ENCODE measurements around the gene DUSP16.

The DUSP16 gene

DNA sequence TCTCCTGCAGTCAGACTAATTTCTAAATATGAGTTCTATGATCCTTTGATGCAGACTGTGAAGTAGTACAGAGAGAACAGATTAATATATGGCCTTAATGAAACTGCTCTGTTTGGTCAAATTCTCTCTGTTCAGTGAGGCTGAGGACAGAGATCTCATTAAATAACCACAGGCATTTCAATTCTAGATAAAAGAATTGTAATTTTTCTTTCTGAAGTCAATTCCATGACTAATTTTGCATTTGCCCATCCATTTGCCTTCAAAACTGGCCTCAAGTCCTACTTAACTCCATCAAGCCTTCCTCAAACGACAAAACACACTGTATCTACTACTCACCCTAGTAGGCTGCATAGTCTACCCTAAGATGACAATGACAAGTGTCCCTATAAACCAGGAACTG is 67.1 kb downstream of the DUSP16 start:
- intact Hi-C loops (cut with DNase I; ENCODE audit: low total_unique reads) = no loop called here
- H3K4me3 ChIP-seq = no peak overlapping the region
- TF ChIP-seq, protein P1, sequence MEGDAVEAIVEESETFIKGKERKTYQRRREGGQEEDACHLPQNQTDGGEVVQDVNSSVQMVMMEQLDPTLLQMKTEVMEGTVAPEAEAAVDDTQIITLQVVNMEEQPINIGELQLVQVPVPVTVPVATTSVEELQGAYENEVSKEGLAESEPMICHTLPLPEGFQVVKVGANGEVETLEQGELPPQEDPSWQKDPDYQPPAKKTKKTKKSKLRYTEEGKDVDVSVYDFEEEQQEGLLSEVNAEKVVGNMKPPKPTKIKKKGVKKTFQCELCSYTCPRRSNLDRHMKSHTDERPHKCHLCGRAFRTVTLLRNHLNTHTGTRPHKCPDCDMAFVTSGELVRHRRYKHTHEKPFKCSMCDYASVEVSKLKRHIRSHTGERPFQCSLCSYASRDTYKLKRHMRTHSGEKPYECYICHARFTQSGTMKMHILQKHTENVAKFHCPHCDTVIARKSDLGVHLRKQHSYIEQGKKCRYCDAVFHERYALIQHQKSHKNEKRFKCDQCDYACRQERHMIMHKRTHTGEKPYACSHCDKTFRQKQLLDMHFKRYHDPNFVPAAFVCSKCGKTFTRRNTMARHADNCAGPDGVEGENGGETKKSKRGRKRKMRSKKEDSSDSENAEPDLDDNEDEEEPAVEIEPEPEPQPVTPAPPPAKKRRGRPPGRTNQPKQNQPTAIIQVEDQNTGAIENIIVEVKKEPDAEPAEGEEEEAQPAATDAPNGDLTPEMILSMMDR (IDR thresholded peaks at IDR 0.05) = no peak
- peaks cover 0 to 8% (median 0%) of the 10 kb centered on the region in 3 donors for H3K36me3 ChIP-seq
- no peak overlapping the region for H3K27ac ChIP-seq
- no peaks in the 10 kb centered on the region for H3K4me1 ChIP-seq
- H3K9me3 ChIP-seq = no peaks in the 10 kb centered on the region
- no peak for DNase-seq
- H3K27me3 ChIP-seq = no peaks in the 10 kb centered on the region

- TF ChIP-seq, protein P1 (IDR thresholded peaks at IDR 0.05) = no peak
- Histone ChIP-seq H3K4me3 (no peak overlapping the region), H3K27ac (no peak overlapping the region), H3K9me3 (no peaks in the 10 kb centered on the region), H3K4me1 (no peaks in the 10 kb centered on the region), H3K27me3 (no peaks in the 10 kb centered on the region), H3K36me3 (peaks cover 0 to 13% (median 10%) of the 10 kb centered on the region in 3 donors)
- no peak for DNase-seq
- intact Hi-C loops (cut with DNase I; ENCODE audit: low total_unique reads) = no loop called here
Measured at GRCh38 chr12:12492547-12492946, 70.1 kb downstream of the DUSP16 start.

- TF ChIP-seq, protein P1 (IDR thresholded peaks at IDR 0.05) = no peak
- Histone ChIP-seq H3K9me3 (no peaks in the 10 kb centered on the region), H3K4me1 (no peaks in the 10 kb centered on the region), H3K27me3 (no peaks in the 10 kb centered on the region), H3K27ac (no peak overlapping the region), H3K36me3 (peaks cover 0 to 14% (median 9%) of the 10 kb centered on the region in 3 donors), H3K4me3 (no peak overlapping the region)
- DNase-seq = no peak
- intact Hi-C loops (cut with DNase I; ENCODE audit: low total_unique reads) = no loop called here
Measured at GRCh38 chr12:12491606-12492005, 71.1 kb downstream of the DUSP16 start.

GRCh38 chr12:12488823-12489550 is 73.7 kb downstream of the DUSP16 start:
- H3K9me3 ChIP-seq = no peaks in the 10 kb centered on the region
- no peaks in the 10 kb centered on the region for H3K4me1 ChIP-seq
- no peaks in the 10 kb centered on the region for H3K27me3 ChIP-seq
- TF ChIP-seq, protein P1 (IDR thresholded peaks at IDR 0.05) = no peak
- H3K4me3 ChIP-seq = no peak overlapping the region
- DNase-seq = no peak
- peaks cover 0 to 29% (median 14%) of the 10 kb centered on the region in 3 donors for H3K36me3 ChIP-seq
- no peak overlapping the region for H3K27ac ChIP-seq
- intact Hi-C loops (cut with DNase I; ENCODE audit: low total_unique reads) = no loop called here

GRCh38 chr12:12488296-12488695 is 74.4 kb downstream of the DUSP16 start:
- Histone ChIP-seq H3K4me1 (no peaks in the 10 kb centered on the region), H3K27ac (no peak overlapping the region), H3K9me3 (no peaks in the 10 kb centered on the region), H3K4me3 (no peak overlapping the region), H3K36me3 (peaks cover 0 to 29% (median 14%) of the 10 kb centered on the region in 3 donors), H3K27me3 (no peaks in the 10 kb centered on the region)
- DNase-seq = no peak
- intact Hi-C loops (cut with DNase I; ENCODE audit: low total_unique reads) = no loop called here
- TF ChIP-seq, protein P1 (IDR thresholded peaks at IDR 0.05) = no peak
